Neural cell (in vitro differentiated cells): ENCODE data around the gene ZNF618. TPM values are rescaled to one million over a fixed set of nuclear protein-coding genes. Genes with fewer than 3 reads are reported as not detected.
"Not testable (repeated sequence)": the region's sequence is repeated elsewhere in the genome, so short reads cannot be mapped to it uniquely, and the experiment has no call there.

Experiments
- H2AFZ ChIP-seq: fragments of 200-600, 300-800 bp; sonication (generic), shearing (Covaris generic); 2 replicates; pipeline ENCODE4 v1.6.0; 2014; ENCODE audit warnings: low read depth, mild to moderate bottlenecking, antibody characterized with exemption, low read length, moderate library complexity
- H3F3A ChIP-seq: fragments of 200-600 bp; shearing (Covaris generic); 2 replicates; pipeline ENCODE4 v1.6.1; 2016; ENCODE audit warnings: mild to moderate bottlenecking, moderate library complexity, mixed read lengths, antibody characterized with exemption, low read length; ENCODE audit not compliant: insufficient read depth, poor library complexity, severe bottlenecking
- H3K27ac ChIP-seq: fragments of 200-600, 300-800 bp; sonication (generic), shearing (Covaris generic); 2 replicates; pipeline ENCODE4 v1.5.1; 2014; ENCODE audit warnings: mild to moderate bottlenecking, low read length, moderate library complexity
- H3K27me3 ChIP-seq: fragments of 300-800, 200-600 bp; sonication (generic), shearing (Covaris generic); 2 replicates; pipeline ENCODE4 v1.6.0; 2014; ENCODE audit warnings: mild to moderate bottlenecking, low read depth, low read length, moderate library complexity; ENCODE audit not compliant: insufficient read depth
- H3K36me3 ChIP-seq: fragments of 300-800, 200-600 bp; sonication (generic), shearing (Covaris generic); 2 replicates; pipeline ENCODE4 v1.5.1; 2014; ENCODE audit warnings: mild to moderate bottlenecking, antibody characterized with exemption, low read length, moderate library complexity; ENCODE audit not compliant: insufficient read depth
- H3K4me2 ChIP-seq: fragments of 300-800, 200-600 bp; sonication (generic), shearing (Covaris generic); 2 replicates; pipeline ENCODE4 v1.6.0; 2014; ENCODE audit warnings: mild to moderate bottlenecking, low read length
- H3K4me3 ChIP-seq: fragments of 300-800, 200-600 bp; sonication (generic), shearing (Covaris generic); 2 replicates; pipeline ENCODE4 v1.5.1; 2014; ENCODE audit warnings: mild to moderate bottlenecking, low read length, moderate library complexity
- H3K79me2 ChIP-seq: fragments of 200-600 bp; shearing (Covaris generic); replicated peaks from 2 replicates; pipeline ENCODE4 v1.6.0; 2014; ENCODE audit warnings: mild to moderate bottlenecking, low read length, moderate library complexity; ENCODE audit not compliant: insufficient read depth
- H3K9ac ChIP-seq: fragments of 300-800, 200-600 bp; sonication (generic), shearing (Covaris generic); 2 replicates; pipeline ENCODE4 v1.6.1; 2016; ENCODE audit warnings: mild to moderate bottlenecking, low read length, mixed read lengths
- H3K9me2 ChIP-seq: fragments of 200-600 bp; shearing (Covaris generic); 2 replicates; pipeline ENCODE4 v1.6.1; 2016; ENCODE audit warnings: mild to moderate bottlenecking, low read length, mixed read lengths; ENCODE audit not compliant: insufficient read depth
- H3K9me3 ChIP-seq: fragments of 200-600, 300-800 bp; sonication (generic), shearing (Covaris generic); 2 replicates; pipeline ENCODE4 v1.6.1; 2016; ENCODE audit warnings: mild to moderate bottlenecking, mixed run types, low read length, moderate library complexity, mixed read lengths
- H4K20me1 ChIP-seq: fragments of 200-600 bp; shearing (Covaris generic); 2 replicates; pipeline ENCODE4 v1.6.1; 2016; ENCODE audit warnings: mild to moderate bottlenecking, mixed run types; ENCODE audit not compliant: insufficient read depth
- EZH2 ChIP-seq: fragments of 200-600, 300-800 bp; shearing (Covaris generic), sonication (generic); IDR thresholded peaks from 2 replicates; pipeline ENCODE4 v1.6.1; 2014; ENCODE audit warnings: antibody characterized with exemption, low read length, borderline replicate concordance, mild to moderate bottlenecking; ENCODE audit not compliant: insufficient read depth, poor library complexity, severe bottlenecking
- POLR2AphosphoS5 ChIP-seq: IDR thresholded peaks from 2 replicates; pipeline ENCODE4 v1.6.1; 2012
- RAD21 ChIP-seq: fragments of 450-650 bp; conservative IDR thresholded peaks from 2 replicates; pipeline ENCODE4 v1.6.1; 2014; ENCODE audit warnings: antibody characterized with exemption, mild to moderate bottlenecking, moderate library complexity
- SMC3 ChIP-seq: fragments of 450-650 bp; conservative IDR thresholded peaks from 2 replicates; pipeline ENCODE4 v1.6.1; 2014; ENCODE audit warnings: antibody characterized with exemption, mild to moderate bottlenecking, moderate library complexity; ENCODE audit not compliant: poor library complexity
- polyA plus RNA-seq: library from polyadenylated mRNA; depleted of rRNA; stranded (reverse); fragments of >200 nt; gene quantifications from 2 replicates; pipeline ENCODE4 v1.2.3, GENCODE V29; 2014
- TF ChIP-seq, protein P1 (sequence below): IDR thresholded peaks from 2 replicates; pipeline ENCODE4 v1.6.1; 2012; ENCODE audit warnings: borderline replicate concordance
- TF ChIP-seq, protein P2 (sequence below): fragments of 450-650 bp; IDR thresholded peaks from 2 replicates; pipeline ENCODE4 v1.5.1; 2014; ENCODE audit warnings: antibody characterized with exemption, mild to moderate bottlenecking, moderate library complexity; ENCODE audit not compliant: poor library complexity, severe bottlenecking

Gene ZNF618
- polyA plus RNA-seq, 1 donor from 2014 or later, result 7.1 TPM

DNA sequence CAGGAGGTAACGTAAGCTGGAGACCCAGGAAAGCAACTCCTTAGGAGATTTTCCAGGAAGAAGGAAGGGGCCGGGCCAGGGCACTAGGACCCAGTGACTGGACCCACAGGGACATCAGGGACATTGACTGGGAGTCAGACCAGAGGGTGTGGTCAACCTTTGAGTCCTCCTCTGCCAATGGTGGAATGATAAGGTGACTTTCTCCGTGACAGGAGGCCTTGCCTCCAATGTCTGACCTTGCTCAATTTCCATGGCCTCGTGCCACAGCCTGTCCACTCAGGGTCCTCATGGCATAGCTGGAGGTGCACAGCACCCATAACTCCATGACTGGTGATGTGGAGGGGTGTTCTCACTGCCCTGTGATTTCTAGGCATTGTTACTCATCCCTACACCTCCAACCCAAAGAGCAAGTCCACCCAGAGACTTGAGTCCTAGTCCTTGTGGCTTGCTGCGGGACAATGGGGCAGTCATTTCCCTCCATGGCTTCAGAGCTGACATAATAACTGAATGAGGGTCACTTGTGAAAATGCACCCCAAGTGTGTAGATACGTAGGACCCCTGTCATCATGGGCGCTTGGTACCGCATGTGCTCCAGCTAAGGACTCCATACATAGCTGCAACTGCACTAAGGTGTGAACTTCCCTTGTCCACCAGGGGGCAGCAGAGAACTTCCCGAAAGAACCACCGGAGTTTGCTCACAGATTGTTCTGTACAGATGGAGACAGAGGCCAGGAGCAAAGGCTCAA lies 206.1 kb downstream of the ZNF618 start:
- no peak overlapping the region for H3K4me2 ChIP-seq
- no peaks in the 10 kb centered on the region for H3K27me3 ChIP-seq
- TF ChIP-seq RAD21 (peak; percentile 79), SMC3 (peak; percentile 88), EZH2 (no peak)
- TF ChIP-seq, protein P1, sequence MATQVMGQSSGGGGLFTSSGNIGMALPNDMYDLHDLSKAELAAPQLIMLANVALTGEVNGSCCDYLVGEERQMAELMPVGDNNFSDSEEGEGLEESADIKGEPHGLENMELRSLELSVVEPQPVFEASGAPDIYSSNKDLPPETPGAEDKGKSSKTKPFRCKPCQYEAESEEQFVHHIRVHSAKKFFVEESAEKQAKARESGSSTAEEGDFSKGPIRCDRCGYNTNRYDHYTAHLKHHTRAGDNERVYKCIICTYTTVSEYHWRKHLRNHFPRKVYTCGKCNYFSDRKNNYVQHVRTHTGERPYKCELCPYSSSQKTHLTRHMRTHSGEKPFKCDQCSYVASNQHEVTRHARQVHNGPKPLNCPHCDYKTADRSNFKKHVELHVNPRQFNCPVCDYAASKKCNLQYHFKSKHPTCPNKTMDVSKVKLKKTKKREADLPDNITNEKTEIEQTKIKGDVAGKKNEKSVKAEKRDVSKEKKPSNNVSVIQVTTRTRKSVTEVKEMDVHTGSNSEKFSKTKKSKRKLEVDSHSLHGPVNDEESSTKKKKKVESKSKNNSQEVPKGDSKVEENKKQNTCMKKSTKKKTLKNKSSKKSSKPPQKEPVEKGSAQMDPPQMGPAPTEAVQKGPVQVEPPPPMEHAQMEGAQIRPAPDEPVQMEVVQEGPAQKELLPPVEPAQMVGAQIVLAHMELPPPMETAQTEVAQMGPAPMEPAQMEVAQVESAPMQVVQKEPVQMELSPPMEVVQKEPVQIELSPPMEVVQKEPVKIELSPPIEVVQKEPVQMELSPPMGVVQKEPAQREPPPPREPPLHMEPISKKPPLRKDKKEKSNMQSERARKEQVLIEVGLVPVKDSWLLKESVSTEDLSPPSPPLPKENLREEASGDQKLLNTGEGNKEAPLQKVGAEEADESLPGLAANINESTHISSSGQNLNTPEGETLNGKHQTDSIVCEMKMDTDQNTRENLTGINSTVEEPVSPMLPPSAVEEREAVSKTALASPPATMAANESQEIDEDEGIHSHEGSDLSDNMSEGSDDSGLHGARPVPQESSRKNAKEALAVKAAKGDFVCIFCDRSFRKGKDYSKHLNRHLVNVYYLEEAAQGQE, result no peak
- TF ChIP-seq, protein P2, sequence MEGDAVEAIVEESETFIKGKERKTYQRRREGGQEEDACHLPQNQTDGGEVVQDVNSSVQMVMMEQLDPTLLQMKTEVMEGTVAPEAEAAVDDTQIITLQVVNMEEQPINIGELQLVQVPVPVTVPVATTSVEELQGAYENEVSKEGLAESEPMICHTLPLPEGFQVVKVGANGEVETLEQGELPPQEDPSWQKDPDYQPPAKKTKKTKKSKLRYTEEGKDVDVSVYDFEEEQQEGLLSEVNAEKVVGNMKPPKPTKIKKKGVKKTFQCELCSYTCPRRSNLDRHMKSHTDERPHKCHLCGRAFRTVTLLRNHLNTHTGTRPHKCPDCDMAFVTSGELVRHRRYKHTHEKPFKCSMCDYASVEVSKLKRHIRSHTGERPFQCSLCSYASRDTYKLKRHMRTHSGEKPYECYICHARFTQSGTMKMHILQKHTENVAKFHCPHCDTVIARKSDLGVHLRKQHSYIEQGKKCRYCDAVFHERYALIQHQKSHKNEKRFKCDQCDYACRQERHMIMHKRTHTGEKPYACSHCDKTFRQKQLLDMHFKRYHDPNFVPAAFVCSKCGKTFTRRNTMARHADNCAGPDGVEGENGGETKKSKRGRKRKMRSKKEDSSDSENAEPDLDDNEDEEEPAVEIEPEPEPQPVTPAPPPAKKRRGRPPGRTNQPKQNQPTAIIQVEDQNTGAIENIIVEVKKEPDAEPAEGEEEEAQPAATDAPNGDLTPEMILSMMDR, result peak; percentile 83
- H3K36me3 ChIP-seq, result no peaks in the 10 kb centered on the region
- H4K20me1 ChIP-seq, result no peaks in the 10 kb centered on the region
- no peak overlapping the region for H3K27ac ChIP-seq
- no peak overlapping the region for H3K4me3 ChIP-seq
- no peaks in the 10 kb centered on the region for H3K79me2 ChIP-seq
- no peak overlapping the region for H3K9ac ChIP-seq
- H2AFZ ChIP-seq, result no peak overlapping the region
- H3F3A ChIP-seq, result no peaks in the 10 kb centered on the region
- no peaks in the 10 kb centered on the region for H3K9me3 ChIP-seq
- H3K9me2 ChIP-seq, result no peaks in the 10 kb centered on the region

DNA sequence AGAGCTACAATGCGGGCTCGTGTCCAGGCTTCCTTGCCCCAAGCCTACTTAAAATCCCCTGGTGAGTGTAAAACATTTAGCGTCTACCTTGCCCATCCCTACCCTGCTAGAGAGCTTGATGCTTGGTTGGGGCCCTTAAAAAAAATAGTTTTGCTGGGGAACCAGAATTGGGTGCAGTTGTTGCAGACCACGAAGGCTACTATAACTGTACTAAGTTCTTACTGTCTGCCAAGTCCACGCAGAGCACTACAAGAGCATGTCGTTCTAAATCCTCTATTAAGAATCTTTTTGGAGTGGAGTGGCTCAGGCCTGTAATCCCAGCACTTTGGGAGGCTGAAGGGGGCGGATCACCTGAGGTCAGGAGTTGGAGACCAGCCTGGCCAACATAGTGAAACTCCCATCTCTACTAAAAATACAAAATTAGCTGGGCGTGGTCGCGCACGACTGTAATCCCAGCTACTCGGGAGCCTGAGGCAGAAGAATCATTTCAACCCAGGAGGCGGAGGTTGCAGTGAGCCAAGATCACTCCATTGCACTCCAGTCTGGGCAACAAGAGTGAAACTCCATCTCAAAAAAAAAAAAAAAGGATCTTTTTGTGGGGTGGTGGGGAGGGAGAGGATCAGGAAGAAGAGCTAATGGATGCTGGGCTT lies 206.8 kb downstream of the ZNF618 start:
- peak; percentile 47 for TF ChIP-seq SMC3
- not testable (repeated sequence) for H3K36me3 ChIP-seq, H2AFZ ChIP-seq, H3K9me2 ChIP-seq, H3K9me3 ChIP-seq, H3K79me2 ChIP-seq, H3K4me2 ChIP-seq, H3K9ac ChIP-seq, H3K4me3 ChIP-seq, H3F3A ChIP-seq, H4K20me1 ChIP-seq, H3K27ac ChIP-seq, H3K27me3 ChIP-seq

DNA sequence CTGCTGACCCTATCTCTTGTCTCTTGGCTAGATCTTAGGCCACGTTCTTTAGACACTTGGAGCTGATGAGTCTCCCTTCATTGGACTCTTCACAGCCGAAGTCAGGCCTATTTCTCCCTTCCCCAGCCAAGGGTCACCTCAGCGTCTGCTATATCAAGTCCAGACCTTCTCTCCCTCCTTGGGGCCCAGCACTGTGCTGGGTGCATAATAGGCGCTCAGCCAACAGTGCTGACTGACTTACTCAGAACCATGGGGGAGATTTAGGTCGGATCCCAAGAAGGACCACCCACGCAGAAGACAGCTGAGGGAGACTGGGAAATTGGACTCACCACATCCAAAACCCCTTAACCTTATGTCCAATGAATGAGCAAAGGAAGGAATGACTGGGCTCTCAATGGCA lies 207.6 kb downstream of the ZNF618 start:
- Histone ChIP-seq H3F3A (no peaks in the 10 kb centered on the region), H3K9ac (no peak overlapping the region), H3K27ac (no peak overlapping the region), H3K27me3 (no peaks in the 10 kb centered on the region), H3K36me3 (no peaks in the 10 kb centered on the region), H3K9me3 (no peaks in the 10 kb centered on the region), H3K4me2 (no peak overlapping the region), H3K79me2 (no peaks in the 10 kb centered on the region), H3K9me2 (no peaks in the 10 kb centered on the region), H4K20me1 (no peaks in the 10 kb centered on the region), H2AFZ (no peak overlapping the region), H3K4me3 (no peak overlapping the region)
- no peak for TF ChIP-seq POLR2AphosphoS5
